Pancreas (tissue), 10 donors: ENCODE results near the gene MARCHF9. TPM values are rescaled to one million over a fixed set of nuclear protein-coding genes. Genes with fewer than 3 reads are reported as not detected.
"Not testable (repeated sequence)": the region's sequence is repeated elsewhere in the genome, so short reads cannot be mapped to it uniquely, and the experiment has no call there.

ENCODE experiments used
- ATAC-seq, 4 donors: fragments of 200-7000 bp; cut with Tn5 transposase; one replicate each; pipeline versions ENCODE4 v1.8.0 to v1.9.1; 2020; ENCODE audit warnings: mild to moderate bottlenecking in 4 of 4, moderate library complexity in 4 of 4
- DNase-seq, 6 donors: peaks; one replicate each; pipeline ENCODE4 v3.0.0-alpha.2; 2020
- FAIRE-seq: peaks from 2 replicates; lab custom pipeline; 2012; peaks lifted over from hg19 to GRCh38; lab: Jason Lieb, UNC
- H3K27ac ChIP-seq, 4 donors: fragments of 200-600 bp; sonication (generic); 1 replicate in 3 of 4; 2 replicates in 1 of 4; pipeline versions ENCODE4 v1.5.0 to v1.8.0; 2020
- H3K27me3 ChIP-seq, 4 donors: fragments of 200-600 bp; one replicate each; pipeline ENCODE4 v1.8.0; 2021
- H3K36me3 ChIP-seq, 3 donors: fragments of 200-600 bp; sonication (generic) in 1 of 3; one replicate each; pipeline versions ENCODE4 v1.5.0 to v1.8.0; 2020 to 2021
- H3K4me1 ChIP-seq, 3 donors: fragments of 200-600 bp; one replicate each; pipeline ENCODE4 v1.8.0; 2021
- H3K4me3 ChIP-seq, 4 donors: fragments of 200-600 bp; sonication (generic) in 2 of 4; one replicate each; pipeline versions ENCODE4 v1.5.0 to v1.8.0; 2020 to 2021
- H3K9me3 ChIP-seq, 4 donors: fragments of 200-600 bp; one replicate each; pipeline ENCODE4 v1.8.0; 2021
- CTCF ChIP-seq, 4 donors: fragments of 200-600 bp; sonication (generic) in 3 of 4; IDR thresholded peaks; one replicate each; pipeline versions ENCODE4 v1.5.0 to v1.8.0; 2021; ENCODE audit warnings: antibody characterized with exemption in 4 of 4
- WGBS, 2 donors: extraction: QIAGEN DNeasy Blood & Tissue Kit; methylation state at CpG; one replicate each; pipeline ENCODE4 v1.1.7; 2013; 5-methylcytosine and 5-hydroxymethylcytosine counted together
- intact Hi-C, 3 donors: fragments of 100-400 bp; cut with DNase I; formaldehyde crosslinking; loops; one replicate each; pipeline versions ENCODE4 v1.11.1 to v1.14.2; 2022
- polyA plus RNA-seq, 2 donors: library from polyadenylated mRNA; stranded (reverse); fragments of 200-250 nt; gene quantifications; one replicate each; pipeline ENCODE4 v1.2.3, GENCODE V29; 2013
- total RNA-seq, 6 donors: library from RNA; stranded (reverse); fragmentation: NEBNext Ultra II Directional in 4 of 6; extraction: Animal tissue kit (Norgen Biotek cat#: 25700) in 4 of 6; gene quantifications; one replicate each; pipeline versions ENCODE4 v1.2.1 to v1.2.4, GENCODE V29; 2021 to 2023
- donor health status: healthy with polysubstance abuse.
- donor health status: DM: no; HTN: no; CAD: no; lungs with moderate emphysema.
- donor health status: DM: no; HTN: no; CAD: no.
- donor health status: control.
- donor health status: control.
- donor health status: Bipolar disorder and iron deficiency.
- donor health status: DM: yes; HTN: yes; CAD: no.
- donor health status: DM: no; HTN: no; CAD: no.
- donor health status: DM: no; HTN: no; CAD: no.
- donor health status: DM: yes; HTN: yes; CAD: no.

Gene MARCHF9
- total and polyA plus RNA-seq, 8 donors: 6.7 to 32.5 (median 8.0) TPM

DNA sequence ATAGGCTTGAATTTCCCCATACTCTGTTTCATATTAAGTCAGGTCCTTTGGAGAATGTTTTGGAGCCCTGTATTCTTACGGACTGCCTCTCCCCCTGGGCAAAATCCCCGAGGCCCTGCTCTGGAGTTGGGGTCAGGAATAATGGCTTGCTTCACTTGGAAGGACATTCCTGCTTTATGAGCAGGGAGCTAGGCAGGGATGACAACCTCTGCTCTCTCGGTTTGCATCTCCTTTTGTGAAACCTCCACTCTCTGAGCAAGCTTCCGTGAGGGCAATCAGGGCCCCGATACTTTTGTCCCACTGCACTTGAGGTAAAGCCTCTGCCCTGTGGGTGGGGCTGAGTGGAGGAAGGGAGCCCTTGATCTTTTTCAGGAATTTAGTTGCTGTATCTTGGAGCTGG is 41.7 kb upstream of the MARCHF9 start:
- ATAC-seq (no peak), FAIRE-seq (no peak), DNase-seq (no peak)
- 91 to 95% methylated on average over 5 of the region's 5 CpGs for WGBS, 2 donors
- Histone ChIP-seq H3K9me3 (no peaks in the 10 kb centered on the region), H3K36me3 (peaks cover 5 to 27% (median 11%) of the 10 kb centered on the region in 3 donors), H3K27ac (no peak overlapping the region), H3K4me3 (no peak overlapping the region), H3K27me3 (no peaks in the 10 kb centered on the region), H3K4me1 (no peaks in the 10 kb centered on the region)
- intact Hi-C loops: no loop called here
- TF ChIP-seq CTCF (IDR thresholded peaks at IDR 0.05): no peak

GRCh38 chr12:57715036-57715748 is 39.7 kb upstream of the MARCHF9 start:
- H3K4me3 ChIP-seq, intact Hi-C loops, H3K27me3 ChIP-seq, ATAC-seq, H3K27ac ChIP-seq, FAIRE-seq, DNase-seq, H3K9me3 ChIP-seq, H3K4me1 ChIP-seq: not testable (repeated sequence)
- H3K36me3 ChIP-seq: peaks cover 14 to 46% (median 28%) of the 10 kb centered on the region in 3 donors
- WGBS, 2 donors: 96 to 97% methylated on average over 6 of the region's 6 CpGs

GRCh38 chr12:57715786-57716185 is 39.1 kb upstream of the MARCHF9 start:
- intact Hi-C loops: no loop called here
- H3K4me1 ChIP-seq: no peaks in the 10 kb centered on the region
- peaks cover 14 to 52% (median 28%) of the 10 kb centered on the region in 3 donors for H3K36me3 ChIP-seq
- no peak overlapping the region for H3K4me3 ChIP-seq
- no peaks in the 10 kb centered on the region for H3K9me3 ChIP-seq
- 93 to 95% methylated on average over 12 of the region's 12 CpGs for WGBS, 2 donors
- no peaks in the 10 kb centered on the region for H3K27me3 ChIP-seq
- TF ChIP-seq CTCF (IDR thresholded peaks at IDR 0.05): no peak
- no peak overlapping the region for H3K27ac ChIP-seq
- ATAC-seq (no peak), DNase-seq (no peak), FAIRE-seq (no peak)

- FAIRE-seq (no peak), ATAC-seq (no peak), DNase-seq (no peak)
- no peak for TF ChIP-seq CTCF (IDR thresholded peaks at IDR 0.05)
- Histone ChIP-seq H3K36me3 (peaks cover 14 to 53% (median 28%) of the 10 kb centered on the region in 3 donors), H3K4me1 (no peaks in the 10 kb centered on the region), H3K27ac (no peak overlapping the region), H3K9me3 (no peaks in the 10 kb centered on the region), H3K27me3 (no peaks in the 10 kb centered on the region), H3K4me3 (no peak overlapping the region)
- 92 to 95% methylated on average over 4 of the region's 4 CpGs for WGBS, 2 donors
- intact Hi-C loops: no loop called here
Observed at GRCh38 chr12:57716305-57716704, 38.6 kb upstream of the MARCHF9 start.

- WGBS, 2 donors: 93 to 98% methylated on average over 5 of the region's 5 CpGs
- intact Hi-C loops: no loop called here
Observed at GRCh38 chr12:57717131-57717530, 37.8 kb upstream of the MARCHF9 start.

More at GRCh38 chr12:57717131-57717530, 37.8 kb upstream of the MARCHF9 start:
- H3K27me3 ChIP-seq: no peaks in the 10 kb centered on the region
- ATAC-seq (no peak), FAIRE-seq (no peak), DNase-seq (no peak)
- H3K9me3 ChIP-seq: no peaks in the 10 kb centered on the region
- no peak overlapping the region for H3K4me3 ChIP-seq
- TF ChIP-seq CTCF (IDR thresholded peaks at IDR 0.05): no peak
- no peaks in the 10 kb centered on the region for H3K4me1 ChIP-seq
- H3K27ac ChIP-seq: no peak overlapping the region
- H3K36me3 ChIP-seq: peaks cover 14 to 47% (median 28%) of the 10 kb centered on the region in 3 donors
